ENCODE measurements around the gene FUBP1.

FUBP1 gene

DNA sequence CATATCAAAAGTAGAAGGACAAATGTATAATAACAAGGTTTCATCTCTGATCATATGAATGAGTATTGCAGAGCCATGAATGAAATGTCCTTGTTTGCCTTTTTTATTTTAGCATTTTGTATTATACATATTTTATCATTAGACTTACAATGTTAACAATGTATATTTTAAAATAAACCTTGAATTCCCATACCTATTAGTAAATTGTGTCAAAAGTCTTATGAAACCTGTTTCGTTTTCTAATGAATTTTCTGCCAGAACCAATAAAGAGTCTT is 26.5 kb upstream of the FUBP1 start:
- peaks cover 31% of the 10 kb centered on the region for H3K4me1 ChIP-seq (ENCODE audit: control insufficient read depth, low read length)
- peak overlapping the region; percentile 83 for H3K27ac ChIP-seq (ENCODE audit: low read depth, low read length)
- TF ChIP-seq, protein P1, sequence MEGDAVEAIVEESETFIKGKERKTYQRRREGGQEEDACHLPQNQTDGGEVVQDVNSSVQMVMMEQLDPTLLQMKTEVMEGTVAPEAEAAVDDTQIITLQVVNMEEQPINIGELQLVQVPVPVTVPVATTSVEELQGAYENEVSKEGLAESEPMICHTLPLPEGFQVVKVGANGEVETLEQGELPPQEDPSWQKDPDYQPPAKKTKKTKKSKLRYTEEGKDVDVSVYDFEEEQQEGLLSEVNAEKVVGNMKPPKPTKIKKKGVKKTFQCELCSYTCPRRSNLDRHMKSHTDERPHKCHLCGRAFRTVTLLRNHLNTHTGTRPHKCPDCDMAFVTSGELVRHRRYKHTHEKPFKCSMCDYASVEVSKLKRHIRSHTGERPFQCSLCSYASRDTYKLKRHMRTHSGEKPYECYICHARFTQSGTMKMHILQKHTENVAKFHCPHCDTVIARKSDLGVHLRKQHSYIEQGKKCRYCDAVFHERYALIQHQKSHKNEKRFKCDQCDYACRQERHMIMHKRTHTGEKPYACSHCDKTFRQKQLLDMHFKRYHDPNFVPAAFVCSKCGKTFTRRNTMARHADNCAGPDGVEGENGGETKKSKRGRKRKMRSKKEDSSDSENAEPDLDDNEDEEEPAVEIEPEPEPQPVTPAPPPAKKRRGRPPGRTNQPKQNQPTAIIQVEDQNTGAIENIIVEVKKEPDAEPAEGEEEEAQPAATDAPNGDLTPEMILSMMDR (IDR thresholded peaks at IDR 0.05; ENCODE audit: low read depth, low read length, poor library complexity, severe bottlenecking) = no peak
- TF ChIP-seq EZH2phosphoT487 (IDR thresholded peaks at IDR 0.05; ENCODE audit: borderline replicate concordance, low read length) = no peak
- H3K79me2 ChIP-seq (ENCODE audit: control insufficient read depth, low read length) = peaks cover 23% of the 10 kb centered on the region
- H3K36me3 ChIP-seq (ENCODE audit: control insufficient read depth, low read length) = no peaks in the 10 kb centered on the region
- H3K4me2 ChIP-seq (ENCODE audit: low read length) = peak overlapping the region; percentile 77
- H3K4me3 ChIP-seq (ENCODE audit: low read length) = peak overlapping the region; percentile 88
- H3F3A ChIP-seq (ENCODE audit: control insufficient read depth, insufficient read depth) = peaks cover 33% of the 10 kb centered on the region
- H3K9me2 ChIP-seq (replicated peaks; ENCODE audit: control insufficient read depth, low read length) = no peaks in the 10 kb centered on the region
- no peaks in the 10 kb centered on the region for H3K9me3 ChIP-seq (ENCODE audit: control insufficient read depth, insufficient read depth, low read length)
- no peaks in the 10 kb centered on the region for H3K27me3 ChIP-seq (ENCODE audit: control insufficient read depth, low read length)
- no peaks in the 10 kb centered on the region for H4K20me1 ChIP-seq (ENCODE audit: control insufficient read depth, insufficient read depth, low read depth, low read length)

DNA sequence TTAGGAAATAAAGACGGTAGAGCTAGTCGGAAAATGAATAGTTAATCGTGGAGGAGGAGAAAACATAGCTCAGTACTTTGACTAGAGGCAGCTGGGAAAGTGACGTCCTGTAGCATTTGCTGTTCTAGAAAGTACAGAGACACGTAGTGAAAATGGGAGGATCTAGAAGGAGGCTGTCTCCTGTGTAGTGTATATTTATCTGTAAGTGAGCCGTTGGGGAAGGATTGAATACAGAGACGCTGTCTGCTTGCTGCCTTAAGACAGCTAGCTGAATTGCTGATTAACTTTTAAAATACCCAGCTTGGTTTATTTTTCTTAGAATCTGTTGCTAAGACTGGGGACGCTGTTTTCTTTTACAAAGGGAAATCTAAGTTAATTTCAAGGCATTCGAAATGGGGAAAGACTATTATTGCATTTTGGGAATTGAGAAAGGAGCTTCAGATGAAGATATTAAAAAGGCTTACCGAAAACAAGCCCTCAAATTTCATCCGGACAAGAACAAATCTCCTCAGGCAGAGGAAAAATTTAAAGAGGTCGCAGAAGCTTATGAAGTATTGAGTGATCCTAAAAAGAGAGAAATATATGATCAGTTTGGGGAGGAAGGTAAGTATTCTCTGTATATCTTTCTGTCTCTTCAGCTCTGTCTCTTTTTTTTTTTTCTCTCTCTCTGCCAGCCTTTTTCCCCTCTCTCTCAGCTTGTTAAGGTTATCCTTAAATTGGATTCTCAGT is 26.0 kb upstream of the FUBP1 start, which contains the start of gene DNAJB4:
Gene DNAJB4, plus strand, starts transcription at position 221 of the 729 bp plus-strand sequence. Its CDS starts 172 bp downstream, at position 393.
- no peaks in the 10 kb centered on the region for H3K36me3 ChIP-seq (ENCODE audit: control insufficient read depth, low read length)
- no peaks in the 10 kb centered on the region for H3K27me3 ChIP-seq (ENCODE audit: control insufficient read depth, low read length)
- H4K20me1 ChIP-seq (ENCODE audit: control insufficient read depth, insufficient read depth, low read depth, low read length) = no peaks in the 10 kb centered on the region
- H3K27ac ChIP-seq (ENCODE audit: low read depth, low read length) = peak within 1 kb of the TSS; percentile 83
- peak within 1 kb of the TSS; percentile 77 for H3K4me2 ChIP-seq (ENCODE audit: low read length)
- peaks cover 23% of the 10 kb centered on the region for H3K79me2 ChIP-seq (ENCODE audit: control insufficient read depth, low read length)
- no peaks in the 10 kb centered on the region for H3K9me2 ChIP-seq (replicated peaks; ENCODE audit: control insufficient read depth, low read length)
- peak within 1 kb of the TSS; percentile 88 for H3K4me3 ChIP-seq (ENCODE audit: low read length)
- no peaks in the 10 kb centered on the region for H3K9me3 ChIP-seq (ENCODE audit: control insufficient read depth, insufficient read depth, low read length)
- H3K4me1 ChIP-seq (ENCODE audit: control insufficient read depth, low read length) = peaks cover 31% of the 10 kb centered on the region
- TF ChIP-seq, protein P1 (IDR thresholded peaks at IDR 0.05; ENCODE audit: low read depth, low read length, poor library complexity, severe bottlenecking) = no peak
- TF ChIP-seq EZH2phosphoT487 (IDR thresholded peaks at IDR 0.05; ENCODE audit: borderline replicate concordance, low read length) = no peak
- peaks cover 33% of the 10 kb centered on the region for H3F3A ChIP-seq (ENCODE audit: control insufficient read depth, insufficient read depth)

DNA sequence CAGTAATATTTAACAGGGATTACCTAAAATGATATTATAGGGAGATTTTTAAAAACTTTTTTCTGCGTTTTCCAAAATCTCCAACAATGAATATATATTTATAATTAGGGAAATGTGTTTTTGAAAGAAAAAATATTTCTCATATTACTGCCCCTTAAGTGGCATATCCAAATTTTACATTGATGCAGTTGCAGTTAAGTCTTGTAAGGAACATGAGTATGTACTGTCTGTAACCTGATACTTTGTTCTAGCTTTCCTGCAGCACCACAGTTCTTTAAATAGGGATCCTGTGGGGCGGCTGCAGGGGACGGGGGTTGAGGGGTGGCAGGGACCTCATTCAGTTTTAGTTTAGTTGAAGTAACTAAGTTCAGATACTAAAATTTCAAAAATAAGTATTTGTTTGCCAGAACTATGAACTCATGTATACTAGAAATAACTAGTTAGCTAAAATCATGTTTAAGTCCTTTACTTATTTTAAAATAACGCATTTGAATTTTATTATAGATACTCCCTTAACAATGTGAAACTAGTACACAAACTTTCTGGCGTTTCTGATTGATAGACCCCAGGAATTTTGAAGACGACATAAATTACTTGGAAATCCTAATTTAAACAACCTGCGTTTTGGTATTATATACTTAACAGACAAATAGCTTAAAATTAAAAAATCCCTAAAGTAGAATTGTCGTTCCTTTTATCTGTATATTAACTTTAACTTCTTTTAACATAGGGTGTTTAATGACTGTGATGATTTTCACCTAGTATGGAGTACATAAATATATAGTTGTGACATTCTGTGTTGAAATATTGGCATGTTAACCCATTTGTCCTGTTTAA is 25.2 kb upstream of the FUBP1 start:
- Histone ChIP-seq H3K4me1 (ENCODE audit: control insufficient read depth, low read length) (peaks cover 31% of the 10 kb centered on the region), H3K27ac (ENCODE audit: low read depth, low read length) (peak overlapping the region; percentile 83), H3K9me2 (replicated peaks; ENCODE audit: control insufficient read depth, low read length) (no peaks in the 10 kb centered on the region), H3K36me3 (ENCODE audit: control insufficient read depth, low read length) (no peaks in the 10 kb centered on the region), H3K4me3 (ENCODE audit: low read length) (peak overlapping the region; percentile 88), H3K4me2 (ENCODE audit: low read length) (peak overlapping the region; percentile 77), H3K27me3 (ENCODE audit: control insufficient read depth, low read length) (no peaks in the 10 kb centered on the region), H3K79me2 (ENCODE audit: control insufficient read depth, low read length) (peaks cover 23% of the 10 kb centered on the region), H3K9me3 (ENCODE audit: control insufficient read depth, insufficient read depth, low read length) (no peaks in the 10 kb centered on the region), H3F3A (ENCODE audit: control insufficient read depth, insufficient read depth) (peaks cover 34% of the 10 kb centered on the region), H4K20me1 (ENCODE audit: control insufficient read depth, insufficient read depth, low read depth, low read length) (no peaks in the 10 kb centered on the region)
- TF ChIP-seq EZH2phosphoT487 (IDR thresholded peaks at IDR 0.05; ENCODE audit: borderline replicate concordance, low read length) = no peak
- TF ChIP-seq, protein P1 (IDR thresholded peaks at IDR 0.05; ENCODE audit: low read depth, low read length, poor library complexity, severe bottlenecking) = no peak
